HepG2 (cell line): Measurements from ENCODE around the gene NFATC4. TPM values are rescaled to one million over a fixed set of nuclear protein-coding genes. Genes with fewer than 3 reads are reported as not detected.
A peak's percentile ranks its signal among the peaks of the same experiment; 100 is the strongest.

Experiments
- ATAC-seq: fragments of 200-7000 bp; cut with Tn5 transposase; 3 replicates; pipeline ENCODE4 v1.9.1; 2020; ENCODE audit warnings: mild to moderate bottlenecking, moderate library complexity
- BruUV-seq: library from RNA; stranded (reverse); fragments of 400-500 nt; replicated peaks from 2 replicates; lab custom pipeline; 2021; lab: Mats Ljungman, UMichigan
- CTCF ChIA-PET: fragments of 300-600 bp; formaldehyde crosslinking; extraction: SDS; loops from one replicate; lab custom pipeline; 2021; ENCODE audit warnings: low total read pairs, inconsistent platforms, low intra/inter-chr PET ratio; lab: Yijun Ruan, JAX
- POLR2A ChIA-PET: fragments of 350-600 bp; sonication (Branson Sonifier 250); formaldehyde crosslinking; loops from one replicate; lab custom pipeline; 2020; ENCODE audit warnings: antibody characterized with exemption, inconsistent platforms; lab: Yijun Ruan, JAX
- DNase-seq: peaks from one replicate; pipeline ENCODE4 v3.0.0-alpha.2; 2015; ENCODE audit warnings: low spot score
- FAIRE-seq: peaks from 3 replicates; lab custom pipeline; 2011; peaks lifted over from hg19 to GRCh38; lab: Jason Lieb, UNC
- H2AFZ ChIP-seq: one replicate; pipeline ENCODE4 v1.6.1; 2011; ENCODE audit warnings: low read length, inconsistent platforms
- H3K27ac ChIP-seq: fragments of 300-600 bp; 3 replicates; pipeline ENCODE4 v1.8.0; 2011; ENCODE audit warnings: mixed run types, mild to moderate bottlenecking, mixed read lengths, low read length, inconsistent platforms; ENCODE audit not compliant: insufficient read depth; ENCODE audit errors: extremely low read length
- H3K27me3 ChIP-seq, 2 experiments: fragments of 200-600 bp in 1 of 2; 2 replicates in 1 of 2; 3 replicates in 1 of 2; pipeline versions ENCODE4 v1.6.0 to v1.8.0; 2011; ENCODE audit warnings: low read length in 2 of 2, mild to moderate bottlenecking in 2 of 2, moderate library complexity in 2 of 2, inconsistent platforms in 1 of 2; ENCODE audit not compliant: insufficient read depth in 2 of 2, control insufficient read depth in 1 of 2
- H3K36me3 ChIP-seq, 2 experiments: fragments of 200-600 bp in 1 of 2; replicated peaks in 1 of 2; 2 replicates in 1 of 2; 3 replicates in 1 of 2; pipeline versions ENCODE4 v1.5.1 to v1.8.0; 2011; ENCODE audit warnings: low read length in 2 of 2, inconsistent platforms in 1 of 2; ENCODE audit not compliant: insufficient read depth in 2 of 2, control insufficient read depth in 1 of 2
- H3K4me1 ChIP-seq: 2 replicates; pipeline ENCODE4 v1.5.1; 2012; ENCODE audit warnings: low read length, inconsistent platforms; ENCODE audit not compliant: insufficient read depth
- H3K4me2 ChIP-seq: 2 replicates; pipeline ENCODE4 v1.6.0; 2011; ENCODE audit warnings: low read depth, low read length, inconsistent platforms
- H3K4me3 ChIP-seq, 3 experiments: fragments of 200-600 bp in 1 of 3; sonication (generic), shearing (Covaris generic) in 1 of 3; replicated peaks in 1 of 3; 2 replicates each; pipeline ENCODE4 v1.5.1; 2011 to 2016; ENCODE audit warnings: low read length in 3 of 3, inconsistent platforms in 2 of 3, low read depth in 2 of 3, mild to moderate bottlenecking in 2 of 3, control low read depth in 1 of 3, mixed read lengths in 1 of 3; ENCODE audit not compliant: insufficient read depth in 1 of 3
- H3K79me2 ChIP-seq: one replicate; pipeline ENCODE4 v1.6.1; 2011; ENCODE audit warnings: low read length, inconsistent platforms; ENCODE audit not compliant: insufficient read depth
- H3K9ac ChIP-seq: 2 replicates; pipeline ENCODE4 v1.6.0; 2011; ENCODE audit warnings: mild to moderate bottlenecking, low read depth, low read length, inconsistent platforms; ENCODE audit not compliant: insufficient read depth
- H3K9me3 ChIP-seq: 2 replicates; pipeline ENCODE4 v1.5.1; 2012; ENCODE audit warnings: mild to moderate bottlenecking, low read length
- H4K20me1 ChIP-seq: 2 replicates; pipeline ENCODE4 v1.6.0; 2011; ENCODE audit warnings: inconsistent platforms, mild to moderate bottlenecking, low read length, moderate library complexity; ENCODE audit not compliant: insufficient read depth
- BCL6 ChIP-seq: IDR thresholded peaks from 2 replicates; pipeline ENCODE4 v1.6.1; 2016; ENCODE audit warnings: missing genetic modification reagents, missing compliant biosample characterization
- GABPA ChIP-seq, 2 experiments: IDR thresholded peaks; 2 replicates each; pipeline ENCODE4 v1.6.1; 2011 to 2016; ENCODE audit warnings: low read depth in 2 of 2, low read length in 1 of 2, missing biosample characterization in 1 of 2, missing genetic modification characterization in 1 of 2
- RNF2 ChIP-seq: fragments of 450-650 bp; conservative IDR thresholded peaks from 2 replicates; pipeline ENCODE4 v1.6.1; 2016; ENCODE audit warnings: low read depth
- TEAD3 ChIP-seq: optimal IDR thresholded peaks from 2 replicates; pipeline ENCODE3; 2016; ENCODE audit warnings: borderline replicate concordance
- ZBTB38 ChIP-seq: sonication (generic); formaldehyde crosslinking; IDR thresholded peaks from 2 replicates; pipeline ENCODE4 v1.5.1; 2020; ENCODE audit warnings: mild to moderate bottlenecking, missing genetic modification reagents
- ZFP36L1 ChIP-seq: sonication (generic); formaldehyde crosslinking; IDR thresholded peaks from 2 replicates; pipeline ENCODE4 v1.8.0; 2022; ENCODE audit warnings: mild to moderate bottlenecking, missing genetic modification reagents, moderate library complexity
- ZNF891 ChIP-seq: sonication (generic); formaldehyde crosslinking; IDR thresholded peaks from 2 replicates; pipeline ENCODE4 v1.5.0; 2020; ENCODE audit warnings: mild to moderate bottlenecking, missing genetic modification reagents
- WGBS: methylation state at CpG from one replicate; pipeline ENCODE4 v1.1.6; 2017; ENCODE audit warnings: low lambda C conversion rate; 5-methylcytosine and 5-hydroxymethylcytosine counted together
- in situ Hi-C: cut with HindIII; loops from 2 replicates; pipeline ENCODE4 v1.10.0; 2017; ENCODE audit warnings: low pct_unique_long_range_greater_than_20kb; ENCODE audit not compliant: extremely low pct_ligation_motif_present
- intact Hi-C: fragments of 100-400 bp; cut with micrococcal nuclease; formaldehyde crosslinking; loops from one replicate; pipeline ENCODE4 v1.10.0; 2022; ENCODE audit not compliant: unreplicated experiment
- polyA plus RNA-seq, 8 experiments: library from polyadenylated mRNA; depleted of rRNA in 3 of 8; stranded (reverse) in 7 of 8; unstranded in 1 of 8; fragments of >200 nt; fragmentation: Illumina TruSeq in 4 of 8; extraction: Trizol in 4 of 8; gene quantifications; 2 replicates each; pipeline versions ENCODE4 v1.2.1 to v1.2.3, GENCODE V29; 2011 to 2016; ENCODE audit warnings: low read depth in 4 of 8, missing spikeins in 1 of 8, mixed read lengths in 1 of 8; ENCODE audit not compliant: insufficient read depth in 1 of 8
- total RNA-seq, 5 experiments: library from RNA; depleted of rRNA; stranded (reverse); fragments of >200 nt; fragmentation: Illumina TruSeq; extraction: Trizol; gene quantifications; 2 replicates each; pipeline ENCODE4 v1.2.3, GENCODE V29; 2016; ENCODE audit warnings: low read depth in 1 of 5
- TF ChIP-seq, protein P1 (sequence below): sonication (generic); formaldehyde crosslinking; IDR thresholded peaks from 2 replicates; pipeline ENCODE4 v1.5.0; 2020; ENCODE audit warnings: missing genetic modification reagents
- TF ChIP-seq, protein P2 (sequence below): sonication (generic); formaldehyde crosslinking; IDR thresholded peaks from 2 replicates; pipeline ENCODE4 v1.9.0; 2022; ENCODE audit warnings: low read depth, missing genetic modification reagents
- TF ChIP-seq, protein P3 (sequence below): sonication (generic); formaldehyde crosslinking; IDR thresholded peaks from 2 replicates; pipeline ENCODE4 v1.4.0; 2020; ENCODE audit warnings: missing genetic modification reagents, borderline replicate concordance

Gene NFATC4
- total and polyA plus RNA-seq, 2 of the 13 experiments (the other 11 are each of a cell fraction or from before 2014, with no cell fraction given) = 0.04 to 0.15 TPM

DNA sequence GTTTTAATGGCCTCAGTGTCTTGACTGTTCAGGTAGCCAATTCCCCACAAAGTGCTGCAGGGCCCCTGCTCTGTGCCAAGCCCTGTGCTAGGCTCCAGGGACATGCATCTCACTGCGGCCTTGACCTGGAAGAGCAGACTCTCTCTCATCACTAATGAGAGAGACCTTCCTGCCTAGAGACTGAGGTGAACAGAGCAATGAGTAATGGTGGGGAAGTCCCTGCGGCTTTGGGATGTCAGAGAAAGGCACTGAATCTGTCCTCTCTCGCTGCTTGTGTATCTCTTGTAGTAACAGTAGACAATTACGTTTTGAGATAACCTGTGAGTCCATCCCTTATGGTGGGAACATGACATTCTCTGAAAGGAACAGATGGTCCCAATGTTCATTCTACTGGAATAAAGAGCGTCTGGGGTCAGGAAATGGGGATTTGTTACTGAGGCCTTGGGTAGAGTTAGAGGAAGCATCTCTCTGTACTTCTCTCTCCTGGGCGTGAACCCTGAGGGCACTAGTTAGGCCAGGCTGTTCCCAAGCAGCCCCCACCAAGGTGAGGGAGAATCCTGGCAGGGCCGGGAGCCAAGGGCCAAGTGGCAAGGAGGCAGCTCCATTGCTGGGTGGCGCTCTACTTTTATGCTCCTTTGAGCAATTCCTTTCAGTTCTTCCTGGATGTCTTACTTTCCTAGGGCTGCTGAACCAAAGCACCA, 13.5 kb downstream of the NFATC4 start:
- ATAC-seq = no peak
- in situ Hi-C loops = no loop called here
- POLR2A ChIA-PET = no interaction called here

More for the DNA sequence above, 13.5 kb downstream of the NFATC4 start:
- Histone ChIP-seq H3K4me1 (peaks cover 19% of the 10 kb centered on the region), H3K4me2 (no peak overlapping the region), H3K36me3 (no peaks in the 10 kb centered on the region), H3K27me3 (peaks cover 7 to 53% of the 10 kb centered on the region in 2 experiments; a peak in 4 of 5 replicates), H2AFZ (no peak overlapping the region), H3K9me3 (no peaks in the 10 kb centered on the region), H3K79me2 (no peaks in the 10 kb centered on the region), H3K27ac (no peak overlapping the region), H3K9ac (no peak overlapping the region), H4K20me1 (no peaks in the 10 kb centered on the region), H3K4me3 (no peak overlapping the region)
- no peak for DNase-seq
- CTCF ChIA-PET = no interaction called here
- FAIRE-seq = no peak
- TF ChIP-seq, protein P1, sequence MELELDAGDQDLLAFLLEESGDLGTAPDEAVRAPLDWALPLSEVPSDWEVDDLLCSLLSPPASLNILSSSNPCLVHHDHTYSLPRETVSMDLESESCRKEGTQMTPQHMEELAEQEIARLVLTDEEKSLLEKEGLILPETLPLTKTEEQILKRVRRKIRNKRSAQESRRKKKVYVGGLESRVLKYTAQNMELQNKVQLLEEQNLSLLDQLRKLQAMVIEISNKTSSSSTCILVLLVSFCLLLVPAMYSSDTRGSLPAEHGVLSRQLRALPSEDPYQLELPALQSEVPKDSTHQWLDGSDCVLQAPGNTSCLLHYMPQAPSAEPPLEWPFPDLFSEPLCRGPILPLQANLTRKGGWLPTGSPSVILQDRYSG (CRISPR knock-in tag) = no peak
- TF ChIP-seq, protein P2, sequence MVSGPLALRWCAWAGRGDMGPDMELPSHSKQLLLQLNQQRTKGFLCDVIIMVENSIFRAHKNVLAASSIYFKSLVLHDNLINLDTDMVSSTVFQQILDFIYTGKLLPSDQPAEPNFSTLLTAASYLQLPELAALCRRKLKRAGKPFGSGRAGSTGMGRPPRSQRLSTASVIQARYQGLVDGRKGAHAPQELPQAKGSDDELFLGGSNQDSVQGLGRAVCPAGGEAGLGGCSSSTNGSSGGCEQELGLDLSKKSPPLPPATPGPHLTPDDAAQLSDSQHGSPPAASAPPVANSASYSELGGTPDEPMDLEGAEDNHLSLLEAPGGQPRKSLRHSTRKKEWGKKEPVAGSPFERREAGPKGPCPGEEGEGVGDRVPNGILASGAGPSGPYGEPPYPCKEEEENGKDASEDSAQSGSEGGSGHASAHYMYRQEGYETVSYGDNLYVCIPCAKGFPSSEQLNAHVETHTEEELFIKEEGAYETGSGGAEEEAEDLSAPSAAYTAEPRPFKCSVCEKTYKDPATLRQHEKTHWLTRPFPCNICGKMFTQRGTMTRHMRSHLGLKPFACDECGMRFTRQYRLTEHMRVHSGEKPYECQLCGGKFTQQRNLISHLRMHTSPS (CRISPR knock-in tag) = 0 out of 2 replicates have a peak, but pooled peaks have one; percentile 32
- TF ChIP-seq GABPA (IDR thresholded peaks at IDR 0.05; ENCODE audit: low read depth, low read length) = peak; percentile 24; the same call in 1 of the 2 replicates
- no peak for TF ChIP-seq GABPA (CRISPR knock-in tag; IDR thresholded peaks at IDR 0.05; ENCODE audit: low read depth)
- TF ChIP-seq BCL6 = no peak
- TF ChIP-seq, protein P3, sequence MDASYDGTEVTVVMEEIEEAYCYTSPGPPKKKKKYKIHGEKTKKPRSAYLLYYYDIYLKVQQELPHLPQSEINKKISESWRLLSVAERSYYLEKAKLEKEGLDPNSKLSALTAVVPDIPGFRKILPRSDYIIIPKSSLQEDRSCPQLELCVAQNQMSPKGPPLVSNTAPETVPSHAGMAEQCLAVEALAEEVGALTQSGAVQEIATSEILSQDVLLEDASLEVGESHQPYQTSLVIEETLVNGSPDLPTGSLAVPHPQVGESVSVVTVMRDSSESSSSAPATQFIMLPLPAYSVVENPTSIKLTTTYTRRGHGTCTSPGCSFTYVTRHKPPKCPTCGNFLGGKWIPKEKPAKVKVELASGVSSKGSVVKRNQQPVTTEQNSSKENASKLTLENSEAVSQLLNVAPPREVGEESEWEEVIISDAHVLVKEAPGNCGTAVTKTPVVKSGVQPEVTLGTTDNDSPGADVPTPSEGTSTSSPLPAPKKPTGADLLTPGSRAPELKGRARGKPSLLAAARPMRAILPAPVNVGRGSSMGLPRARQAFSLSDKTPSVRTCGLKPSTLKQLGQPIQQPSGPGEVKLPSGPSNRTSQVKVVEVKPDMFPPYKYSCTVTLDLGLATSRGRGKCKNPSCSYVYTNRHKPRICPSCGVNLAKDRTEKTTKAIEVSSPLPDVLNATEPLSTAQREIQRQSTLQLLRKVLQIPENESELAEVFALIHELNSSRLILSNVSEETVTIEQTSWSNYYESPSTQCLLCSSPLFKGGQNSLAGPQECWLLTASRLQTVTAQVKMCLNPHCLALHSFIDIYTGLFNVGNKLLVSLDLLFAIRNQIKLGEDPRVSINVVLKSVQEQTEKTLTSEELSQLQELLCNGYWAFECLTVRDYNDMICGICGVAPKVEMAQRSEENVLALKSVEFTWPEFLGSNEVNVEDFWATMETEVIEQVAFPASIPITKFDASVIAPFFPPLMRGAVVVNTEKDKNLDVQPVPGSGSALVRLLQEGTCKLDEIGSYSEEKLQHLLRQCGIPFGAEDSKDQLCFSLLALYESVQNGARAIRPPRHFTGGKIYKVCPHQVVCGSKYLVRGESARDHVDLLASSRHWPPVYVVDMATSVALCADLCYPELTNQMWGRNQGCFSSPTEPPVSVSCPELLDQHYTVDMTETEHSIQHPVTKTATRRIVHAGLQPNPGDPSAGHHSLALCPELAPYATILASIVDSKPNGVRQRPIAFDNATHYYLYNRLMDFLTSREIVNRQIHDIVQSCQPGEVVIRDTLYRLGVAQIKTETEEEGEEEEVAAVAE (CRISPR knock-in tag) = no peak
- TF ChIP-seq ZNF891 (CRISPR knock-in tag) = 0 out of 2 replicates have a peak, but pooled peaks have one; percentile 30
- TF ChIP-seq RNF2 = no peak
- no peak for TF ChIP-seq ZFP36L1 (CRISPR knock-in tag)
- no peak for TF ChIP-seq ZBTB38 (CRISPR knock-in tag)
- TF ChIP-seq TEAD3 (CRISPR knock-in tag) = no peak
- TF ChIP-seq, all 625 proteins: peak for 3
- WGBS = 28% methylated on average over 8 of the region's 8 CpGs
- intact Hi-C loops = no loop called here
- no TSS peak for BruUV-seq
